ENCODE measurements around the gene JOSD2. TPM values are rescaled to one million over a fixed set of nuclear protein-coding genes. Genes with fewer than 3 reads are reported as not detected.
A peak's percentile ranks its signal among the peaks of the same experiment; 100 is the strongest.

JOSD2 gene
- total RNA-seq, 1 donor from 2014 or later, result 19.1 TPM

GRCh38 chr19:50506700-50507099 lies 4.3 kb downstream of the JOSD2 start:
- no peak overlapping the region for H3K27ac Mint-ChIP-seq (ENCODE audit: unreplicated experiment)
- no peak for TF ChIP-seq CTCF (IDR thresholded peaks at IDR 0.05; ENCODE audit: partially characterized antibody, unreplicated experiment)
- peaks cover 14% of the 10 kb centered on the region for H3K9me3 Mint-ChIP-seq (ENCODE audit: unreplicated experiment)
- H3K4me3 Mint-ChIP-seq (ENCODE audit: unreplicated experiment), result no peak overlapping the region
- H3K27me3 Mint-ChIP-seq (ENCODE audit: unreplicated experiment), result peaks cover 18% of the 10 kb centered on the region
- no peaks in the 10 kb centered on the region for H3K36me3 Mint-ChIP-seq (ENCODE audit: unreplicated experiment)
- peaks cover 10% of the 10 kb centered on the region for H3K4me1 Mint-ChIP-seq (ENCODE audit: low read depth, unreplicated experiment)
- DNase-seq, result no peak

- Mint-ChIP-seq H3K27ac (ENCODE audit: unreplicated experiment) (no peak overlapping the region), H3K27me3 (ENCODE audit: unreplicated experiment) (peaks cover 13% of the 10 kb centered on the region), H3K4me3 (ENCODE audit: unreplicated experiment) (no peak overlapping the region), H3K4me1 (ENCODE audit: low read depth, unreplicated experiment) (peaks cover 10% of the 10 kb centered on the region), H3K36me3 (ENCODE audit: unreplicated experiment) (no peaks in the 10 kb centered on the region), H3K9me3 (ENCODE audit: unreplicated experiment) (peaks cover 10% of the 10 kb centered on the region)
- TF ChIP-seq CTCF (IDR thresholded peaks at IDR 0.05; ENCODE audit: partially characterized antibody, unreplicated experiment), result no peak
- no peak for DNase-seq
Observed at GRCh38 chr19:50505856-50506611, 5.0 kb downstream of the JOSD2 start.

GRCh38 chr19:50501568-50502475 lies 9.2 kb downstream of the JOSD2 start:
- H3K36me3 Mint-ChIP-seq (ENCODE audit: unreplicated experiment), result no peaks in the 10 kb centered on the region
- H3K4me3 Mint-ChIP-seq (ENCODE audit: unreplicated experiment), result no peak overlapping the region
- TF ChIP-seq CTCF (IDR thresholded peaks at IDR 0.05; ENCODE audit: partially characterized antibody, unreplicated experiment), result no peak
- peaks cover 2% of the 10 kb centered on the region for H3K27me3 Mint-ChIP-seq (ENCODE audit: unreplicated experiment)
- H3K4me1 Mint-ChIP-seq (ENCODE audit: low read depth, unreplicated experiment), result peaks cover 2% of the 10 kb centered on the region
- DNase-seq, result peak; percentile 25
- H3K9me3 Mint-ChIP-seq (ENCODE audit: unreplicated experiment), result peaks cover 3% of the 10 kb centered on the region
- peak overlapping the region; percentile 38 for H3K27ac Mint-ChIP-seq (ENCODE audit: unreplicated experiment)

GRCh38 chr19:50501186-50501567 lies 9.8 kb downstream of the JOSD2 start:
- no peaks in the 10 kb centered on the region for H3K36me3 Mint-ChIP-seq (ENCODE audit: unreplicated experiment)
- H3K4me3 Mint-ChIP-seq (ENCODE audit: unreplicated experiment), result no peak overlapping the region
- H3K4me1 Mint-ChIP-seq (ENCODE audit: low read depth, unreplicated experiment), result peaks cover 2% of the 10 kb centered on the region
- peaks cover 2% of the 10 kb centered on the region for H3K27me3 Mint-ChIP-seq (ENCODE audit: unreplicated experiment)
- no peak for TF ChIP-seq CTCF (IDR thresholded peaks at IDR 0.05; ENCODE audit: partially characterized antibody, unreplicated experiment)
- peak overlapping the region; percentile 48 for H3K27ac Mint-ChIP-seq (ENCODE audit: unreplicated experiment)
- DNase-seq, result peak; percentile 21
- peaks cover 3% of the 10 kb centered on the region for H3K9me3 Mint-ChIP-seq (ENCODE audit: unreplicated experiment)
